Brain microvascular endothelial cell (primary cell): ENCODE data around the gene CDK16.
A peak's percentile ranks its signal among the peaks of the same experiment; 100 is the strongest.

ENCODE experiments used
- DNase-seq: peaks from one replicate; pipeline ENCODE4 v3.0.0-alpha.2; 2020
- H3K27ac ChIP-seq: fragments of 250-450 bp; sonication (Bioruptor Pico); 2 replicates; pipeline ENCODE4 v1.5.1; 2020; ENCODE audit warnings: mild to moderate bottlenecking, moderate library complexity
- H3K27me3 ChIP-seq: fragments of 250-450 bp; sonication (Bioruptor Pico); replicated peaks from 2 replicates; pipeline ENCODE4 v1.5.1; 2020; ENCODE audit warnings: mild to moderate bottlenecking
- H3K36me3 ChIP-seq: fragments of 250-450 bp; sonication (Bioruptor Pico); replicated peaks from 2 replicates; pipeline ENCODE4 v1.5.1; 2020; ENCODE audit warnings: mild to moderate bottlenecking
- H3K4me3 ChIP-seq: 2 replicates; pipeline ENCODE4 v1.5.1; 2011; ENCODE audit warnings: low read depth, mild to moderate bottlenecking, control low read depth, low read length, moderate library complexity
- CTCF ChIP-seq: IDR thresholded peaks from 2 replicates; pipeline ENCODE4 v1.5.1; 2011; ENCODE audit warnings: low read depth, mild to moderate bottlenecking, moderate library complexity, low read length, control low read depth, inconsistent platforms; ENCODE audit errors: missing control alignments
- in situ Hi-C: cut with HindIII; loops from 2 replicates; pipeline ENCODE4 v1.10.0; 2017; ENCODE audit warnings: low sequenced_read_pairs, low pct_ligation_motif_present

CDK16 gene

GRCh38 chrX:47218280-47218919 lies at the start of gene CDK16:
TSS of gene CDK16 (plus strand) at chrX:47218681. CDS start at chrX:47223558, 4,877 bp downstream.
- Histone ChIP-seq H3K36me3 (peaks cover 37% of the 10 kb centered on the region), H3K27ac (peak within 1 kb of the TSS; percentile 98), H3K4me3 (peak within 1 kb of the TSS; percentile 74), H3K27me3 (no peaks in the 10 kb centered on the region)
- in situ Hi-C loops: no loop called here
- peak; percentile 70 for DNase-seq
- no peak for TF ChIP-seq CTCF

- no peak overlapping the region for H3K4me3 ChIP-seq
- TF ChIP-seq CTCF: no peak
- peaks cover 8% of the 10 kb centered on the region for H3K36me3 ChIP-seq
- no peak for DNase-seq
- H3K27me3 ChIP-seq: no peaks in the 10 kb centered on the region
- in situ Hi-C loops: no loop called here
- no peak overlapping the region for H3K27ac ChIP-seq
Measured at GRCh38 chrX:47169273-47169672, 49.2 kb upstream of the CDK16 start.

- in situ Hi-C loops: no loop called here
- H3K36me3 ChIP-seq: peaks cover 8% of the 10 kb centered on the region
Measured at GRCh38 chrX:47169726-47170515, 48.6 kb upstream of the CDK16 start.

GRCh38 chrX:47170861-47171692 lies 47.4 kb upstream of the CDK16 start:
- no peak for TF ChIP-seq CTCF
- Histone ChIP-seq H3K4me3 (no peak overlapping the region), H3K36me3 (peaks cover 8% of the 10 kb centered on the region), H3K27me3 (no peaks in the 10 kb centered on the region), H3K27ac (no peak overlapping the region)
- DNase-seq: no peak
- in situ Hi-C loops: no loop called here

More at GRCh38 chrX:47169726-47170515, 48.6 kb upstream of the CDK16 start:
- no peak for TF ChIP-seq CTCF
- Histone ChIP-seq H3K4me3 (no peak overlapping the region), H3K27me3 (no peaks in the 10 kb centered on the region), H3K27ac (no peak overlapping the region)
- DNase-seq: no peak

GRCh38 chrX:47171996-47172395 lies 46.5 kb upstream of the CDK16 start:
- no peak overlapping the region for H3K4me3 ChIP-seq
- DNase-seq: no peak
- no peak for TF ChIP-seq CTCF
- in situ Hi-C loops: no loop called here
- H3K36me3 ChIP-seq: peaks cover 15% of the 10 kb centered on the region
- H3K27me3 ChIP-seq: no peaks in the 10 kb centered on the region
- H3K27ac ChIP-seq: no peak overlapping the region
